ENCODE measurements around the gene UHRF1. TPM values are rescaled to one million over a fixed set of nuclear protein-coding genes. Genes with fewer than 3 reads are reported as not detected.
"Not testable (repeated sequence)": the region's sequence is repeated elsewhere in the genome, so short reads cannot be mapped to it uniquely, and the experiment has no call there.

Gene UHRF1
- total RNA-seq, 6 experiments from 2014 or later: 0.17 to 3.8 (median 0.82) TPM

DNA sequence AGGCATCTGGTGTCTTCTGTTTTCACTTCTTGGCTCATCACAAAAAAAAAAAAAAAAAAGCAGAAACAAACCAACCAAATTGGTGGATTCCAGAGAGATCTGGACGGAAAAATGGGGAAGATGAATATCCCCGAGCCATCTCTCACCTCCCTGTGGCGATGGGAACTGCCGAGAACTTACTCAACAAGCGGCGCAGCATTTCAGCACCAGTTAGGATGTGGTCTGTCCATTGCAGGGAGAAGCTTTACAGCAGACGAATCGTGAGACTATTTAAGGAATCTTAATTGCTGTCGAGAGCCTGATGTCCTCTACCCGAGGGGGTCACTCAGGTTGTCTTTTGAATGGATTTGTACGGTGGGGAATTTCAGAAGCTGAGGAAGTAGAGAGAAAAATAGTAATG, 42.4 kb downstream of the UHRF1 start:
- H3K4me1 ChIP-seq: no peaks in the 10 kb centered on the region
- no peak overlapping the region for H3K4me3 ChIP-seq
- no peak for TF ChIP-seq POLR2A (IDR thresholded peaks at IDR 0.05)
- TF ChIP-seq, protein P1, sequence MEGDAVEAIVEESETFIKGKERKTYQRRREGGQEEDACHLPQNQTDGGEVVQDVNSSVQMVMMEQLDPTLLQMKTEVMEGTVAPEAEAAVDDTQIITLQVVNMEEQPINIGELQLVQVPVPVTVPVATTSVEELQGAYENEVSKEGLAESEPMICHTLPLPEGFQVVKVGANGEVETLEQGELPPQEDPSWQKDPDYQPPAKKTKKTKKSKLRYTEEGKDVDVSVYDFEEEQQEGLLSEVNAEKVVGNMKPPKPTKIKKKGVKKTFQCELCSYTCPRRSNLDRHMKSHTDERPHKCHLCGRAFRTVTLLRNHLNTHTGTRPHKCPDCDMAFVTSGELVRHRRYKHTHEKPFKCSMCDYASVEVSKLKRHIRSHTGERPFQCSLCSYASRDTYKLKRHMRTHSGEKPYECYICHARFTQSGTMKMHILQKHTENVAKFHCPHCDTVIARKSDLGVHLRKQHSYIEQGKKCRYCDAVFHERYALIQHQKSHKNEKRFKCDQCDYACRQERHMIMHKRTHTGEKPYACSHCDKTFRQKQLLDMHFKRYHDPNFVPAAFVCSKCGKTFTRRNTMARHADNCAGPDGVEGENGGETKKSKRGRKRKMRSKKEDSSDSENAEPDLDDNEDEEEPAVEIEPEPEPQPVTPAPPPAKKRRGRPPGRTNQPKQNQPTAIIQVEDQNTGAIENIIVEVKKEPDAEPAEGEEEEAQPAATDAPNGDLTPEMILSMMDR (IDR thresholded peaks at IDR 0.05): no peak
- intact Hi-C loops (cut with DNase I): no loop called here
- H3K36me3 ChIP-seq: no peaks in the 10 kb centered on the region
- no peaks in the 10 kb centered on the region for H3K9me3 ChIP-seq
- ATAC-seq: no peak
- no peaks in the 10 kb centered on the region for H3K27me3 ChIP-seq
- DNase-seq: no peak
- no peak overlapping the region for H3K27ac ChIP-seq
- 86% methylated on average over 11 of the region's 11 CpGs for WGBS (ENCODE audit: insufficient coverage, low coverage, low lambda C conversion rate, missing lambda C conversion rate)

DNA sequence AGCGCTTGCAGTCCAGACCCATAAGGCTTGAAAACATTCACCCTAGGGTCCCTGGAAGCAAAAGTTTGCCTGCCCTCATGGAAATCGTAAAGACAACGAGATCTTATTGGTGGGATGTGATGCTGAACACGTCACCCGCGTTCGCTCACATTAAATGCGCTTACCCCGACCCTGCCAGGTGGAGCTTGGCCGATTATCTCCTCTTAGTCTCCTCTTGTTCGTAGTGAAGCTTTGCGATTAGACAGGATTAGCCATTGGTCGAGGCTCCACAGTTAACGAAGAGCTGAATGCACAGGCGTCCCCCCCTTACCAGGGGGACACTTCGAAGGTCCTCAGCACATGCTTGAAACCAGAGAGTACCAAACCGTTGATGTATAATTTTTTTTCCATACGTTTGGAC, 43.6 kb downstream of the UHRF1 start:
- DNase-seq: no peak
- intact Hi-C loops (cut with DNase I): no loop called here
- Histone ChIP-seq H3K27me3 (no peaks in the 10 kb centered on the region), H3K27ac (no peak overlapping the region), H3K4me3 (no peak overlapping the region), H3K36me3 (no peaks in the 10 kb centered on the region), H3K9me3 (no peaks in the 10 kb centered on the region), H3K4me1 (no peaks in the 10 kb centered on the region)
- ATAC-seq: no peak
- no peak for TF ChIP-seq POLR2A (IDR thresholded peaks at IDR 0.05)
- WGBS (ENCODE audit: insufficient coverage, low coverage, low lambda C conversion rate, missing lambda C conversion rate): 95% methylated on average over 10 of the region's 18 CpGs

DNA sequence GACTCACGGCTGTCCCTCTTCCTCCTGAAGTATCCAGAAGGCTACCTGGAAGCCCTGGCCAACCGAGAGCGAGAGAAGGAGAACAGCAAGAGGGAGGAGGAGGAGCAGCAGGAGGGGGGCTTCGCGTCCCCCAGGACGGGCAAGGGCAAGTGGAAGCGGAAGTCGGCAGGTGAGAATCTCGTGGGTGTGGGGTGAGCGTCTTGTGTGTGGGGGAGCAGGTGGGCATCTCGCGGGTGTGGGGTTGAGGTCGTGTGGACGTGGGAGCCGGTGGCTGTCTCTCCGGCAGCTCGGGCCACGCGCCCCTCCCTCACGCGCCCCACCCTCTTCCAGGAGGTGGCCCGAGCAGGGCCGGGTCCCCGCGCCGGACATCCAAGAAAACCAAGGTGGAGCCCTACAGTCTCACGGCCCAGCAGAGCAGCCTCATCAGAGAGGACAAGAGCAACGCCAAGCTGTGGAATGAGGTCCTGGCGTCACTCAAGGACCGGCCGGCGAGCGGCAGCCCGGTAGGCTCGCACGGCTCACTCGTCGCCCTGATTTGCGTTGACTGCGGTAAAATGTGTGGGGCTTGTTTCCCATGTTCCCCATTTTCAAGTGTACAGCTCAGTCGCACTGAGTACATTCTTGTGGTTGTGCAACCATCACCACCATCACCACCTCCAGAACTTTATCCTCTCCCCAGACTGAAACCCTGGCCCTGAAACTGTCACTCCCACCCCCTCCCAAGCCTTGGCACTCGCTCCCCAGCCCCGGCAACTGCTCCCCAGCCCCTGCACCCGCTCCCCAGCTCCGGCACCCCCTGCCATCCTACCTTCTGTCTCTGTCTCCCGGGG, 45.2 kb downstream of the UHRF1 start:
- not testable (repeated sequence) for H3K36me3 ChIP-seq, DNase-seq

DNA sequence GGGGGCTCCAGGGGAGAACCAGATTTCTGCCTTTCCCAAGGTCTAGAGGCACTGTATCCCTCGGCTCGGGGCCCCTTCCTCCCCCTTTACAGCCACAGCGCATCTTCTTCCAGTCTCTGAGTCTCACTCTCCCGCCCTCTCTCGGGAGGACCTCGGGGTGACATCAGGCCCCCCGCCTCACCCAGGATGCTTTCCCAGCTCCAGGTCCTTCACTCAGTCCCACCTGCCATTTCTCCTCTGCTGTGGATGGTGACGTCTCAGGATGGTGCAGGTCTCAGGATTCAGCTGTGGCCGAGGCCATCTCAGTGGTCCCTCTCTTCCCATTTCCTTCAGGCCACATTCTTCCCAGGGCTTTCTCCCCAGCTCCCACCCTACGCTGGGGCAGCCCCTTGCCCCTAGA, 46.0 kb downstream of the UHRF1 start:
- Histone ChIP-seq H3K27me3 (no peaks in the 10 kb centered on the region), H3K36me3 (no peaks in the 10 kb centered on the region), H3K27ac (no peak overlapping the region), H3K4me3 (no peak overlapping the region), H3K4me1 (no peaks in the 10 kb centered on the region), H3K9me3 (no peaks in the 10 kb centered on the region)
- ATAC-seq (no peak), DNase-seq (no peak)
- intact Hi-C loops (cut with DNase I): no loop called here
- 97% methylated on average over 6 of the region's 10 CpGs for WGBS (ENCODE audit: insufficient coverage, low coverage, low lambda C conversion rate, missing lambda C conversion rate)
- TF ChIP-seq, protein P1 (IDR thresholded peaks at IDR 0.05): no peak
- TF ChIP-seq POLR2A (IDR thresholded peaks at IDR 0.05): no peak

More for the DNA sequence above, 45.2 kb downstream of the UHRF1 start:
- H3K27me3 ChIP-seq; H3K4me3 ChIP-seq; H3K27ac ChIP-seq; H3K4me1 ChIP-seq; H3K9me3 ChIP-seq; intact Hi-C loops (cut with DNase I); ATAC-seq: not testable (repeated sequence)
- 97% methylated on average over 10 of the region's 46 CpGs for WGBS (ENCODE audit: insufficient coverage, low coverage, low lambda C conversion rate, missing lambda C conversion rate)

DNA sequence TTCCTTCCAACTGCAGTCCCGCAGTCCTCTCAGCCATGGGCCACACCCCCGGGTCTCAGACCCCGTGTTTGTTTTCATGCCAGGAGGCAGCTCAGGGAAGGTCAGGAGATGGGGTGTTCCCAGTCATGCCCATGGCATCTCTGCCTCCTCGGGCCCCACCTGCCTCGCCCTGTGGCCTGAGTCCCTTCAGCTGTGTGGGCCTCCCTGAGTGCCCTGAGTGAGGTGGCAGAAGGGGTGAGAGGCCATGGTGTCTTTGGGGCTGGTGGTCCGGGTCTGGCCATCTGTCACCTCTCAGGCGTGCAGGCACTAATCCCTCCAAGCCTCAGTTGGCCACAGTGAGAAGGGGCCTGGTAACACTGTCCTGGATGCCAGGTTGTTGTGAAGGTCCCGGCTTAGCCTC, 48.7 kb downstream of the UHRF1 start:
- TF ChIP-seq POLR2A (IDR thresholded peaks at IDR 0.05): no peak
- TF ChIP-seq, protein P1 (IDR thresholded peaks at IDR 0.05): no peak
- no peak overlapping the region for H3K4me3 ChIP-seq
- DNase-seq: no peak
- WGBS (ENCODE audit: insufficient coverage, low coverage, low lambda C conversion rate, missing lambda C conversion rate): 100% methylated on average over 3 of the region's 8 CpGs
- intact Hi-C loops (cut with DNase I): no loop called here
- H3K36me3 ChIP-seq: no peaks in the 10 kb centered on the region
- H3K27ac ChIP-seq: no peak overlapping the region
- no peaks in the 10 kb centered on the region for H3K4me1 ChIP-seq
- ATAC-seq: no peak
- no peaks in the 10 kb centered on the region for H3K9me3 ChIP-seq
- H3K27me3 ChIP-seq: no peaks in the 10 kb centered on the region
